B cell (primary cell): ENCODE data around the gene YPEL5. TPM values are rescaled to one million over a fixed set of nuclear protein-coding genes. Genes with fewer than 3 reads are reported as not detected.

ENCODE experiments used
- ATAC-seq: fragments of 200-7000 bp; cut with Tn5 transposase; one replicate; pipeline ENCODE4 v1.10.0; 2021; ENCODE audit warnings: low read depth, mild to moderate bottlenecking, moderate number of reproducible peaks, moderate library complexity
- CTCF ChIA-PET: fragments of 350-600 bp; sonication (Branson Sonifier 250); formaldehyde crosslinking; loops from one replicate; lab custom pipeline; 2021; ENCODE audit warnings: antibody characterized with exemption, inconsistent platforms; lab: Charles Lee
- POLR2A ChIA-PET: fragments of 350-600 bp; sonication (Branson Sonifier 250); formaldehyde crosslinking; loops from one replicate; lab custom pipeline; 2021; ENCODE audit warnings: antibody characterized with exemption; lab: Charles Lee
- DNase-seq: peaks from one replicate; pipeline ENCODE4 v3.0.0; 2013
- H2AFZ ChIP-seq: 2 replicates; pipeline ENCODE4 v1.6.1; 2012; ENCODE audit warnings: mild to moderate bottlenecking, low read depth, low read length; ENCODE audit not compliant: insufficient read depth, poor library complexity, severe bottlenecking
- H3K27ac ChIP-seq, 2 donors: 1 replicate in 1 of 2; 2 replicates in 1 of 2; pipeline ENCODE4 v1.5.1; 2012 to 2013; ENCODE audit warnings: low read length in 2 of 2, mild to moderate bottlenecking in 2 of 2, moderate library complexity in 1 of 2
- H3K27me3 ChIP-seq, 4 experiments: fragments of 200-600 bp in 1 of 4; sonication (generic) in 1 of 4; replicated peaks in 1 of 4; 1 replicate in 2 of 4; 2 replicates in 2 of 4; pipeline versions ENCODE4 v1.6.1 to v1.7.0; 2013 to 2016; ENCODE audit warnings: low read length in 3 of 4, mild to moderate bottlenecking in 2 of 4, mixed read lengths in 1 of 4, moderate library complexity in 1 of 4; ENCODE audit not compliant: insufficient read depth in 4 of 4, control insufficient read depth in 3 of 4; ENCODE audit errors: control extremely low read depth in 1 of 4
- H3K36me3 ChIP-seq, 2 experiments: replicated peaks in 1 of 2; 1 replicate in 1 of 2; 2 replicates in 1 of 2; pipeline versions ENCODE4 v1.6.1 to v1.7.1; 2013; ENCODE audit warnings: low read length in 1 of 2; ENCODE audit not compliant: insufficient read depth in 2 of 2, control insufficient read depth in 1 of 2; ENCODE audit errors: control extremely low read depth in 1 of 2, extremely low read depth in 1 of 2
- H3K4me1 ChIP-seq, 2 donors: fragments of 200-600 bp in 1 of 2; sonication (generic) in 1 of 2; 1 replicate in 1 of 2; 2 replicates in 1 of 2; pipeline versions ENCODE4 v1.5.1 to v1.6.1; 2013 to 2017; ENCODE audit warnings: low read length in 2 of 2; ENCODE audit not compliant: control insufficient read depth in 2 of 2, insufficient read depth in 2 of 2
- H3K4me2 ChIP-seq: replicated peaks from 2 replicates; pipeline ENCODE3; 2012; ENCODE audit warnings: mild to moderate bottlenecking, low read depth, low read length; ENCODE audit not compliant: poor library complexity, severe bottlenecking
- H3K4me3 ChIP-seq, 5 experiments: fragments of 200-600 bp in 1 of 5; sonication (generic) in 1 of 5; 1 replicate in 3 of 5; 2 replicates in 2 of 5; pipeline versions ENCODE4 v1.5.1 to v1.7.0; 2011 to 2016; ENCODE audit warnings: low read length in 4 of 5, mild to moderate bottlenecking in 4 of 5, low read depth in 2 of 5, control low read depth in 1 of 5, moderate library complexity in 1 of 5; ENCODE audit not compliant: insufficient read depth in 1 of 5; ENCODE audit errors: control extremely low read depth in 1 of 5, extremely low read depth in 1 of 5
- H3K79me2 ChIP-seq: fragments of 200-600 bp; sonication (generic); one replicate; pipeline ENCODE4 v1.6.0; 2016; ENCODE audit warnings: low read length; ENCODE audit not compliant: control insufficient read depth, insufficient read depth
- H3K9ac ChIP-seq: fragments of 200-600 bp; sonication (generic); 2 replicates; pipeline ENCODE4 v1.6.1; 2017; ENCODE audit warnings: mild to moderate bottlenecking, low read length, moderate library complexity
- H3K9me3 ChIP-seq, 3 donors: one replicate each; pipeline versions ENCODE4 v1.6.1 to v1.7.1; 2013; ENCODE audit warnings: low read length in 2 of 3; ENCODE audit not compliant: control insufficient read depth in 2 of 3, insufficient read depth in 1 of 3; ENCODE audit errors: control extremely low read depth in 1 of 3
- H4K20me1 ChIP-seq: 2 replicates; pipeline ENCODE4 v1.6.0; 2012; ENCODE audit warnings: mild to moderate bottlenecking, low read length; ENCODE audit not compliant: insufficient read depth, control insufficient read depth, poor library complexity, severe bottlenecking
- H3K27ac Mint-ChIP-seq: one replicate; pipeline ENCODE4 v1.8.0; 2021; ENCODE audit warnings: mixed read lengths
- H3K27me3 Mint-ChIP-seq: one replicate; pipeline ENCODE4 v1.8.0; 2021; ENCODE audit warnings: mixed read lengths
- H3K4me1 Mint-ChIP-seq: one replicate; pipeline ENCODE4 v1.8.0; 2021; ENCODE audit warnings: mixed read lengths
- H3K4me3 Mint-ChIP-seq: one replicate; pipeline ENCODE4 v1.8.0; 2021; ENCODE audit warnings: mixed read lengths
- H3K9me3 Mint-ChIP-seq: one replicate; pipeline ENCODE4 v1.8.0; 2022; ENCODE audit warnings: mixed read lengths; ENCODE audit not compliant: insufficient read depth
- CTCF ChIP-seq: fragments of 200-600 bp; IDR thresholded peaks from one replicate; pipeline ENCODE4 v1.8.0; 2022; ENCODE audit warnings: antibody characterized with exemption, mild to moderate bottlenecking
- EZH2 ChIP-seq: IDR thresholded peaks from 2 replicates; pipeline ENCODE4 v1.6.1; 2012; ENCODE audit warnings: borderline replicate concordance, low read depth, mild to moderate bottlenecking, moderate library complexity, low read length; ENCODE audit not compliant: insufficient read depth, poor library complexity, severe bottlenecking
- WGBS: methylation state at CpG from one replicate; pipeline ENCODE4 v1.1.5; 2013; ENCODE audit warnings: missing lambda C conversion rate; ENCODE audit not compliant: insufficient coverage; 5-methylcytosine and 5-hydroxymethylcytosine counted together
- intact Hi-C: fragments of 100-400 bp; cut with micrococcal nuclease; formaldehyde crosslinking; loops from one replicate; pipeline ENCODE4 v1.10.0; 2022
- polyA plus RNA-seq: library from polyadenylated mRNA; depleted of rRNA; stranded (reverse); fragments of >200 nt; gene quantifications from 2 replicates; pipeline ENCODE4 v1.2.3, GENCODE V29; 2012
- total RNA-seq, 2 donors: library from RNA; stranded (reverse); fragments of 120-200 nt in 1 of 2; gene quantifications; 1 replicate in 1 of 2; 2 replicates in 1 of 2; pipeline versions ENCODE4 v1.2.3 to v1.2.4, GENCODE V29; 2013 to 2022

YPEL5 gene
- total and polyA plus RNA-seq, 2 donors (not counting 1 experiment from before 2014, with no cell fraction given) = 117 to 426 TPM

GRCh38 chr2:30201990-30202389 is 55.2 kb downstream of the YPEL5 start:
- no CpG with 5 or more reads among the region's 1 CpG for WGBS
- H3K9ac ChIP-seq = no peak overlapping the region
- no peak for TF ChIP-seq EZH2
- no peak for TF ChIP-seq CTCF
- H3K4me1 ChIP-seq = no peaks in the 10 kb centered on the region
- ChIA-PET CTCF (interaction anchor here (1.0 to 2.8 kb wide), 6 partner anchors 10 to 511 kb away, joined by 3 to 20 read pairs (median 6); no protein-coding TSS in a partner anchor), POLR2A (no interaction called here)
- Mint-ChIP-seq H3K27ac (no peak overlapping the region), H3K9me3 (no peaks in the 10 kb centered on the region), H3K4me3 (no peak overlapping the region), H3K4me1 (no peaks in the 10 kb centered on the region), H3K27me3 (no peaks in the 10 kb centered on the region)
- H3K27ac ChIP-seq = no peak overlapping the region
- H3K9me3 ChIP-seq = no peaks in the 10 kb centered on the region
- H3K27me3 ChIP-seq = no peaks in the 10 kb centered on the region
- no peaks in the 10 kb centered on the region for H3K79me2 ChIP-seq
- intact Hi-C loops = no loop called here
- DNase-seq (no peak), ATAC-seq (no peak)
- no peaks in the 10 kb centered on the region for H4K20me1 ChIP-seq
- no peak overlapping the region for H3K4me2 ChIP-seq
- no peaks in the 10 kb centered on the region for H3K36me3 ChIP-seq
- H3K4me3 ChIP-seq = no peak overlapping the region
- H2AFZ ChIP-seq = no peak overlapping the region

GRCh38 chr2:30203156-30203555 is 56.3 kb downstream of the YPEL5 start:
- 98% methylated on average over 7 of the region's 7 CpGs for WGBS
- H3K27me3 ChIP-seq = no peaks in the 10 kb centered on the region
- H3K9me3 ChIP-seq = no peaks in the 10 kb centered on the region
- ChIA-PET CTCF (interaction anchor here (0.7 to 2.8 kb wide), 3 partner anchors 47 to 507 kb away, joined by 3 to 24 read pairs (median 3); no protein-coding TSS in a partner anchor), POLR2A (no interaction called here)
- no peaks in the 10 kb centered on the region for H3K79me2 ChIP-seq
- Mint-ChIP-seq H3K9me3 (no peaks in the 10 kb centered on the region), H3K27me3 (no peaks in the 10 kb centered on the region), H3K27ac (no peak overlapping the region), H3K4me3 (no peak overlapping the region), H3K4me1 (no peaks in the 10 kb centered on the region)
- H3K36me3 ChIP-seq = no peaks in the 10 kb centered on the region
- TF ChIP-seq EZH2 (no peak), CTCF (no peak)
- peaks cover 0 to 2% of the 10 kb centered on the region in 2 donors for H3K4me1 ChIP-seq
- intact Hi-C loops = no loop called here
- H3K9ac ChIP-seq = no peak overlapping the region
- no peak overlapping the region for H3K4me2 ChIP-seq
- H2AFZ ChIP-seq = no peak overlapping the region
- DNase-seq = no peak
- ATAC-seq = no peak
- no peaks in the 10 kb centered on the region for H4K20me1 ChIP-seq
- H3K27ac ChIP-seq = no peak overlapping the region
- H3K4me3 ChIP-seq = no peak overlapping the region
